Ascending aorta (tissue), 2 donors: ENCODE measurements around the gene FAAH. TPM values are rescaled to one million over a fixed set of nuclear protein-coding genes. Genes with fewer than 3 reads are reported as not detected.

ENCODE experiments used
- DNase-seq, 2 donors: peaks; one replicate each; pipeline ENCODE4 v3.0.0-alpha.2; 2019; ENCODE audit warnings: low spot score in 2 of 2
- H3K27ac ChIP-seq, 2 donors: fragments of 200-600 bp; sonication (generic); one replicate each; pipeline ENCODE4 v1.5.1; 2016 to 2017; ENCODE audit warnings: mild to moderate bottlenecking in 1 of 2
- H3K27me3 ChIP-seq: fragments of 200-600 bp; sonication (generic); one replicate; pipeline ENCODE4 v1.5.1; 2017
- H3K36me3 ChIP-seq, 2 donors: fragments of 200-600 bp; sonication (generic); one replicate each; pipeline ENCODE4 v1.5.1; 2016
- H3K4me1 ChIP-seq, 2 donors: fragments of 200-600 bp; sonication (generic); one replicate each; pipeline ENCODE4 v1.5.1; 2016 to 2017; ENCODE audit warnings: mild to moderate bottlenecking in 1 of 2
- H3K4me3 ChIP-seq, 2 donors: fragments of 200-600 bp; sonication (generic); one replicate each; pipeline ENCODE4 v1.5.1; 2016 to 2017; ENCODE audit warnings: mild to moderate bottlenecking in 1 of 2
- H3K9me3 ChIP-seq, 2 donors: fragments of 200-600 bp; sonication (generic); one replicate each; pipeline ENCODE4 v1.5.1; 2016
- CTCF ChIP-seq, 3 experiments: fragments of 200-600 bp in 2 of 3; fragments of 450-650 bp in 1 of 3; sonication (generic) in 2 of 3; IDR thresholded peaks; one replicate each; pipeline ENCODE4 v1.5.1; 2016 to 2019; ENCODE audit warnings: antibody characterized with exemption in 3 of 3, mild to moderate bottlenecking in 1 of 3, moderate library complexity in 1 of 3
- intact Hi-C: fragments of 100-400 bp; cut with DNase I; formaldehyde crosslinking; loops from one replicate; pipeline ENCODE4 v1.15.1; 2023
- total RNA-seq: library from RNA; depleted of rRNA; stranded (reverse); fragments of >200 nt; gene quantifications from one replicate; pipeline ENCODE4 v1.1.0, GENCODE V29; 2016

Gene FAAH
- total RNA-seq, 1 donor from 2014 or later: 6.0 TPM

- DNase-seq: no peak
- Histone ChIP-seq H3K27me3 (no peaks in the 10 kb centered on the region), H3K27ac (no peak overlapping the region), H3K9me3 (no peaks in the 10 kb centered on the region), H3K4me1 (peaks cover 6 to 21% of the 10 kb centered on the region in 2 donors), H3K36me3 (no peaks in the 10 kb centered on the region), H3K4me3 (peak overlapping the region; percentile 41 to 50)
- TF ChIP-seq CTCF (IDR thresholded peaks at IDR 0.05): no peak
- intact Hi-C loops: loop anchor here (1.0 kb wide), 2 partner anchors 121 to 316 kb away; no protein-coding TSS in a partner anchor
These were observed 12.9 kb downstream of the FAAH start for GRCh38 chr1:46406881-46407608.

DNA sequence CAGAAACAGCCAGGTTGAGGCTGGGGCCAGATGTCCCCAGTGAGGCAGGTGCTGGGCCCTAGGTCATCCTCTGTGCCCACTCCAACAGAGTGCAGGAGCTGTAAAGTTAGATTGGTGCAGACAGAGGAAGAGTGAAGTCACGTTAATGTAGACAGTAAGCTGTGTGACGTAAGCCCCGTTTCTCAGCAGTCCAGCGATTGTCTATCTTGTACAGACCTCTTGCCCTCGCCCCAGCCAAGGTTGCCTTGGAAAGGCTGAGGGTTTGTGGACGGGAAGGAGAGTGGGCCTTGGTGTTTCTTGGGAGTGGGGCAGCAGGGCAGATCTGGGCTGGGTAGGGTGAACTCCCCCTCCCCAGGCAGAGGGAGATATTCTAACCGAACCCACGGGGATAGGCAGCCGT, 13.5 kb downstream of the FAAH start:
- Histone ChIP-seq H3K4me1 (peaks cover 3 to 15% of the 10 kb centered on the region in 2 donors), H3K27me3 (no peaks in the 10 kb centered on the region), H3K36me3 (no peaks in the 10 kb centered on the region), H3K4me3 (no peak overlapping the region), H3K9me3 (no peaks in the 10 kb centered on the region), H3K27ac (no peak overlapping the region)
- TF ChIP-seq CTCF (IDR thresholded peaks at IDR 0.05): no peak
- intact Hi-C loops: no loop called here
- no peak for DNase-seq

GRCh38 chr1:46408356-46409062, 14.4 kb downstream of the FAAH start:
- peaks cover 0 to 4% of the 10 kb centered on the region in 2 donors for H3K36me3 ChIP-seq
- DNase-seq: no peak
- no peak overlapping the region for H3K4me3 ChIP-seq
- no peaks in the 10 kb centered on the region for H3K9me3 ChIP-seq
- intact Hi-C loops: no loop called here
- no peaks in the 10 kb centered on the region for H3K27me3 ChIP-seq
- H3K27ac ChIP-seq: no peak overlapping the region
- H3K4me1 ChIP-seq: peaks cover 3 to 11% of the 10 kb centered on the region in 2 donors
- TF ChIP-seq CTCF (IDR thresholded peaks at IDR 0.05): no peak

DNA sequence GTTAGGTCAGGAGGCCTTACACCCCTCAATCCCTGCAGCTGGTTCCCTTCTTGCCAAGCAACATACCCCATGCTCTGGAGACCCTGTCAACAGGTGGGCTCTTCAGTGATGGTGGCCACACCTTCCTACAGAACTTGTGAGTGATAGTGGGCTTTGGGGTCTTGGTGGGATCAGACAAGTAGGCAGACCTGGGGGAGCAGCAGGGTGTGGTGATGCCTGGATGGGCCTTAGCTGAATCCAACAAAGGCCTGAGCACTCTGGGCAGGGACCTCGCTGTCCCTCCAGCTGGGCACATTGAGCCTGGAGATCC, 14.9 kb downstream of the FAAH start:
- Histone ChIP-seq H3K4me1 (peaks cover 3 to 11% of the 10 kb centered on the region in 2 donors), H3K27ac (no peak overlapping the region), H3K4me3 (no peak overlapping the region), H3K36me3 (peaks cover 0 to 6% of the 10 kb centered on the region in 2 donors), H3K9me3 (no peaks in the 10 kb centered on the region), H3K27me3 (no peaks in the 10 kb centered on the region)
- intact Hi-C loops: no loop called here
- no peak for TF ChIP-seq CTCF (IDR thresholded peaks at IDR 0.05)
- DNase-seq: no peak

DNA sequence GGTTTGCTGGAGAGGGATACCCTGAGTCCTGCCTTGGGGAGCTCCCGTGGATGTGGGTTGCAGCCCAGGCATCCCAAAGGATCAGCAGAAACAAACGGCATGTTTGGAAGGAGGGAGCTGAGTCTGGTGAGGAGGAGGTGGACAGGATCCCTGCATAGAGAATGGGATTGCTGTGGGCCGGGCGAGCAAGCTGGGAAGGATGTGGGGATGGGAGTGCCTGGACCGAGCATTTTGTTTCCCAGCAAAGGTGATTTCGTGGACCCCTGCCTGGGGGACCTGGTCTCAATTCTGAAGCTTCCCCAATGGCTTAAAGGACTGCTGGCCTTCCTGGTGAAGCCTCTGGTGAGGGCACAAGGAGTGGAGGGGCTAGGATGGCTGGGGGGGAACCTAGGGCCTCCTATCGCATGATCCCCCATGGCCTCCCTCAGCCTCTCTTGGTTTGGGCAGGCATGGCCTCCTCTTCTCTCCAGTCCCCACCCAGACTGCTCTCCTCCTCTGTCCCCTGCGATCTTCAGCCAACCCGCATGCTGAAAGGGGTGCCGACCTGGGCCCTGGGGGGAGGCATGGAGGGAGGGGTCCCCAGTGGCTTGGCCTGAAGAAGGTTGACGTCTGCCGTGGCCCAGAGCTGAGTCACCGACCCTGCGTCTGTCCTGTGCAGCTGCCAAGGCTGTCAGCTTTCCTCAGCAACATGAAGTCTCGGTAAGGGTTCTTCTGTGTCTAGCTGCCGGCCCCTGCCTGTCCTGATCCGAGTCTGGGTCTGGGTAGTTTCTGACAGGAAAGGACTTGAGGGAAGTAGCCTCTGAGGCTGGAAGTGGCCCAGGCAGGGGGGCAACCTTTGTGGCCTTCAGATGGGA, 16.3 kb downstream of the FAAH start:
- TF ChIP-seq CTCF (IDR thresholded peaks at IDR 0.05): no peak
- H3K27me3 ChIP-seq: no peaks in the 10 kb centered on the region
- peaks cover 0 to 6% of the 10 kb centered on the region in 2 donors for H3K36me3 ChIP-seq
- no peak overlapping the region for H3K27ac ChIP-seq
- DNase-seq: no peak
- H3K4me1 ChIP-seq: peaks cover 3 to 11% of the 10 kb centered on the region in 2 donors
- H3K9me3 ChIP-seq: no peaks in the 10 kb centered on the region
- H3K4me3 ChIP-seq: no peak overlapping the region
- intact Hi-C loops: no loop called here
